Neural crest cell (in vitro differentiated cells): ENCODE results near the gene FHIT. TPM values are rescaled to one million over a fixed set of nuclear protein-coding genes. Genes with fewer than 3 reads are reported as not detected.
A peak's percentile ranks its signal among the peaks of the same experiment; 100 is the strongest.

Experiments
- DNase-seq: peaks from one replicate; pipeline ENCODE4 v3.0.0; 2021; ENCODE audit warnings: low read depth, mixed read lengths, low spot score
- H3K27ac Mint-ChIP-seq: one replicate; pipeline ENCODE4 v1.8.0; 2021; ENCODE audit warnings: mild to moderate bottlenecking, mixed read lengths; ENCODE audit not compliant: unreplicated experiment
- H3K27me3 Mint-ChIP-seq: 2 replicates; pipeline ENCODE4 v1.8.0; 2021; ENCODE audit warnings: low read depth, mild to moderate bottlenecking, mixed read lengths
- H3K36me3 Mint-ChIP-seq: 2 replicates; pipeline ENCODE4 v1.8.0; 2021; ENCODE audit warnings: low read depth, mild to moderate bottlenecking, mixed read lengths
- H3K4me1 Mint-ChIP-seq: 2 replicates; pipeline ENCODE4 v1.8.0; 2021; ENCODE audit warnings: mixed read lengths
- H3K4me3 Mint-ChIP-seq: one replicate; pipeline ENCODE4 v1.8.0; 2021; ENCODE audit warnings: mild to moderate bottlenecking, mixed read lengths
- H3K9me3 Mint-ChIP-seq: 2 replicates; pipeline ENCODE4 v1.8.0; 2021; ENCODE audit warnings: mixed read lengths
- CTCF ChIP-seq: fragments of 200-600 bp; sonication (generic); conservative IDR thresholded peaks from 2 replicates; pipeline ENCODE4 v1.5.0; 2021; ENCODE audit warnings: antibody characterized with exemption, mild to moderate bottlenecking
- total RNA-seq: library from RNA; stranded (reverse); gene quantifications from 2 replicates; pipeline ENCODE4 v1.2.1, GENCODE V29; 2021

The FHIT gene
- total RNA-seq, 1 donor from 2014 or later, result 5.2 TPM

DNA sequence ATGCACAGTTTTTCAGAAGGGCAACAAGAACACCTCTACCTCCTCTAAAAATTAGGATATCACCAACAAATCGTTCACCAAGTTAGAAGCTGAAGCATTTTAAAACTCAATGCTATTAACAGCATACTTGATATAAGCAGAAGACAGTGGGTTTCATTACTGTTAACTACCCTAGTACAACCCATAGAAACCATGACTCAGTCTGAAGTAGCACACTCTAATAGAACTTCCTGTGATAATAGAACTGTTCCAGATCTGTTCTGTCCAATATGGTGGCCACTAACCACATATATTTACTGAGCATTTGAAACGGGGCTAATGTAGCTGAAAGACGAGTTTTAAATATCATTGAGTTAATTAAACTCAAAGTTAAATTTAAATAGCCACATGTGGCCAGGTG is 1075.6 kb downstream of the FHIT start:
- Mint-ChIP-seq H3K27me3 (no peaks in the 10 kb centered on the region), H3K27ac (no peak overlapping the region), H3K4me1 (peaks cover 21% of the 10 kb centered on the region), H3K4me3 (no peak overlapping the region), H3K9me3 (no peaks in the 10 kb centered on the region), H3K36me3 (no peaks in the 10 kb centered on the region)
- no peak for DNase-seq
- no peak for TF ChIP-seq CTCF

DNA sequence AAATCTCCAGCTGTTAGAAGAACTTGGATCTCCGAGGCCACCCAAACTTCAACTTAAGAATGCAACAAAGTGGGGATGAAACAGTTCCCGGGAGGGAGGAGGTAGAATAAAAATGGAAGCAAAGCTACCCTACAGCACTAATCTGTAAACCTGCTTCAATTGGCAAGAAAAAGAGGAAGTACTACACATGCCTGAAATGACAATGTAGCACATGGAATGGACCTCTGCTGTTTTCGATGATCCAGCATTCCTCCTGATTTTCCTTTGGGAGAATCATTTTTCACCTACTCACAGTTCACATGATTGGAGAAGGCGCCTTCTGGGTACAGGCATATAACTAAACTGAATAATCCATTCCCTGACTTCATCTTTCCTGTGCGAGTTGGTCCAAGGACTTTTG is 1081.5 kb downstream of the FHIT start:
- H3K9me3 Mint-ChIP-seq, result no peaks in the 10 kb centered on the region
- H3K4me3 Mint-ChIP-seq, result no peak overlapping the region
- H3K27me3 Mint-ChIP-seq, result no peaks in the 10 kb centered on the region

DNA sequence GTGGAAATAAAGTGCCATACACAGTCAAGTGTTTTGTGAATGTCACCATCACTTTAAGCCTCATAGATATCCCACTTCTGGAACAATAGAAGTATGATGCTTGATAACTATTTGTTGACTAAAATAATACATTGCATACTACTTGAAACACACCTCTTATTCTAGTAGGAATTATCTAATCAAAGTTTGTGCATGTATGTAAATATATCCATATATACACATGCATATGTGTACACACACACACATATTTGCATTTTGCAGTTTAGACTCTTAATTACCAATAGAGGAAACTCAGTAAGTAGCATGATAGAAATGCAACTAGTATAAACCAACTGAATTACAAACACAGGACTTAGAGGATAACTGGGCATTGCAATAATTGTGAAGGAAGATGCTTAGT is 1084.1 kb downstream of the FHIT start:
- no peaks in the 10 kb centered on the region for H3K9me3 Mint-ChIP-seq
- no peak for TF ChIP-seq CTCF
- DNase-seq, result no peak
- no peaks in the 10 kb centered on the region for H3K27me3 Mint-ChIP-seq
- H3K36me3 Mint-ChIP-seq, result no peaks in the 10 kb centered on the region
- H3K4me3 Mint-ChIP-seq, result no peak overlapping the region
- no peaks in the 10 kb centered on the region for H3K4me1 Mint-ChIP-seq
- H3K27ac Mint-ChIP-seq, result no peak overlapping the region

More for the DNA sequence above, 1081.5 kb downstream of the FHIT start:
- no peak for TF ChIP-seq CTCF
- Mint-ChIP-seq H3K4me1 (no peaks in the 10 kb centered on the region), H3K27ac (no peak overlapping the region), H3K36me3 (no peaks in the 10 kb centered on the region)
- DNase-seq, result no peak

- no peak for DNase-seq
- H3K4me3 Mint-ChIP-seq, result no peak overlapping the region
- peaks cover 13% of the 10 kb centered on the region for H3K4me1 Mint-ChIP-seq
- no peak for TF ChIP-seq CTCF
- peaks cover 2% of the 10 kb centered on the region for H3K36me3 Mint-ChIP-seq
- H3K27me3 Mint-ChIP-seq, result no peaks in the 10 kb centered on the region
- H3K27ac Mint-ChIP-seq, result no peak overlapping the region
- peaks cover 2% of the 10 kb centered on the region for H3K9me3 Mint-ChIP-seq
These were observed 1090.2 kb downstream of the FHIT start for GRCh38 chr3:60160822-60161748.

- no peak for DNase-seq
- H3K27ac Mint-ChIP-seq, result peak overlapping the region; percentile 94
- peaks cover 2% of the 10 kb centered on the region for H3K9me3 Mint-ChIP-seq
- no peak overlapping the region for H3K4me3 Mint-ChIP-seq
- no peak for TF ChIP-seq CTCF
- H3K27me3 Mint-ChIP-seq, result no peaks in the 10 kb centered on the region
- peaks cover 13% of the 10 kb centered on the region for H3K4me1 Mint-ChIP-seq
- peaks cover 2% of the 10 kb centered on the region for H3K36me3 Mint-ChIP-seq
These were observed 1091.0 kb downstream of the FHIT start for GRCh38 chr3:60160111-60160821.
